GM19395 (cell line): ENCODE measurements around the gene FOXD4L3.
"Not testable (repeated sequence)": the region's sequence is repeated elsewhere in the genome, so short reads cannot be mapped to it uniquely, and the experiment has no call there.

ENCODE experiments used
- ATAC-seq: cut with Tn5 transposase; IDR thresholded peaks from one replicate; pipeline ENCODE4 v1.9.1; 2021; ENCODE audit warnings: mild to moderate bottlenecking, moderate library complexity; ENCODE audit not compliant: unreplicated experiment

Gene FOXD4L3

DNA sequence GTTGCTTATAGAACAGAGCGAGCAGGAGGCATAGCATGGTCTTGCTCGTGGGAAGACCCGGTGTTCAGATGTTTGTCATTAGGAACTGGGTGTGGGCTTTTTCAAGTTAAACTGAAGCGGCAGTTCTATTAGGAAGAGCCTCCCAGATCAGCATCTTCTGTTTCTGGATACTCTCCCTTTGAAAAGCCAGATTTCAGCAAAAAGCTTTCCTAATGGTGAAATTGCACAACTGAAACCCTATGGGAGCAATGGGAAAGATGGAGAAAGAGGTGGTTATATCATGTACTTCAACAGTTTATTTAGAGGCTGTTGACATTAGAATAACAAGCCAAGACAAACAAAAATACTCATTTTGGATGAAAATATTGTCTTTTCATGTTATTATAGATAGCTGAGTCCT, 41.3 kb downstream of the FOXD4L3 start:
- ATAC-seq = not testable (repeated sequence)

DNA sequence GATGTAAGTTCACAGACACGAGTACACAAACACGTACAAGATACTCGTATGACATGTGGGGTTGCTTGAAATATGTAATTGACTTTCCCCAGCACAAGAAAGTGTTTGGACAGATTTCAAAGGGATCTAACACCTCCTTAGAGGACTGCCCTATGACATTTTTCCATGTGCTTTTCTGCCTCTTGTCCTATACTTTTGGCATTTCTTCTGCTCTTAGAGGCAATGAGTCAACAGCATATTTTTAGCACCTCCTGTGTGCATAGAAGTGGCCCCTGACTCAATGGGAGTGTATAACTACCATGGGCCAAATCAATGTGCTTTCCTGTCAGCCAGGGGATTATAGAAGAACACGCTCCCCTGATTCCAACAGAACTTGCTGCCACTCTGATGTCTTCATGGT, 49.0 kb downstream of the FOXD4L3 start:
- ATAC-seq = not testable (repeated sequence)
